ENCODE measurements around the gene UBE2R2.
"Not testable (repeated sequence)": the region's sequence is repeated elsewhere in the genome, so short reads cannot be mapped to it uniquely, and the experiment has no call there.

Gene UBE2R2

GRCh38 chr9:33932078-33932807 lies 115.3 kb downstream of the UBE2R2 start:
- no peak for DNase-seq

- no peak for DNase-seq
These were observed 117.4 kb downstream of the UBE2R2 start for GRCh38 chr9:33934188-33934878.

- DNase-seq, result peak; percentile 33
These were observed 123.2 kb downstream of the UBE2R2 start for GRCh38 chr9:33939924-33940874.

- DNase-seq, result no peak
These were observed 125.6 kb downstream of the UBE2R2 start for GRCh38 chr9:33942471-33943083.

GRCh38 chr9:33943389-33943788 lies 126.4 kb downstream of the UBE2R2 start:
- no peak for DNase-seq

- no peak for DNase-seq
These were observed 130.0 kb downstream of the UBE2R2 start for GRCh38 chr9:33946779-33947535.

GRCh38 chr9:33950371-33950770 lies 133.4 kb downstream of the UBE2R2 start:
- DNase-seq, result no peak

GRCh38 chr9:33952066-33952465 lies 135.1 kb downstream of the UBE2R2 start:
- no peak for DNase-seq

- DNase-seq, result no peak
These were observed 139.6 kb downstream of the UBE2R2 start for GRCh38 chr9:33956544-33956943.

- DNase-seq, result no peak
These were observed 142.8 kb downstream of the UBE2R2 start for GRCh38 chr9:33959725-33960124.

GRCh38 chr9:33962468-33962867 lies 145.5 kb downstream of the UBE2R2 start:
- not testable (repeated sequence) for DNase-seq

GRCh38 chr9:33964086-33964768 lies 147.3 kb downstream of the UBE2R2 start:
- no peak for DNase-seq
